CD14-positive monocyte (primary cell): ENCODE results near the gene CDH23. TPM values are rescaled to one million over a fixed set of nuclear protein-coding genes. Genes with fewer than 3 reads are reported as not detected.

Source experiments
- DNase-seq, 3 donors: peaks; one replicate each; pipeline ENCODE4 v3.0.0-alpha.2; 2011 to 2022
- H2AFZ ChIP-seq: 2 replicates; pipeline ENCODE4 v1.6.0; 2012; ENCODE audit warnings: mild to moderate bottlenecking, low read depth, low read length, inconsistent platforms; ENCODE audit not compliant: insufficient read depth, poor library complexity, severe bottlenecking
- H3K27ac ChIP-seq, 2 donors: 1 replicate in 1 of 2; 2 replicates in 1 of 2; pipeline ENCODE4 v1.5.1; 2012 to 2013; ENCODE audit warnings: low read length in 2 of 2, control low read depth in 1 of 2, inconsistent platforms in 1 of 2, low read depth in 1 of 2, mild to moderate bottlenecking in 1 of 2
- H3K27me3 ChIP-seq, 2 donors: one replicate each; pipeline versions ENCODE4 v1.6.0 to v1.6.1; 2011 to 2013; ENCODE audit warnings: low read length in 2 of 2; ENCODE audit not compliant: control insufficient read depth in 2 of 2, insufficient read depth in 2 of 2
- H3K36me3 ChIP-seq, 2 donors: replicated peaks in 1 of 2; 1 replicate in 1 of 2; 2 replicates in 1 of 2; pipeline versions ENCODE4 v1.5.1 to v1.6.1; 2012 to 2013; ENCODE audit warnings: low read length in 2 of 2, control low read depth in 1 of 2, inconsistent platforms in 1 of 2, mild to moderate bottlenecking in 1 of 2; ENCODE audit not compliant: insufficient read depth in 2 of 2, control insufficient read depth in 1 of 2
- H3K4me1 ChIP-seq, 2 donors: 1 replicate in 1 of 2; 2 replicates in 1 of 2; pipeline versions ENCODE4 v1.5.1 to v1.6.1; 2012 to 2013; ENCODE audit warnings: low read length in 2 of 2, control low read depth in 1 of 2, inconsistent platforms in 1 of 2, mild to moderate bottlenecking in 1 of 2, moderate library complexity in 1 of 2; ENCODE audit not compliant: insufficient read depth in 2 of 2, control insufficient read depth in 1 of 2
- H3K4me2 ChIP-seq: replicated peaks from 2 replicates; pipeline ENCODE3; 2012; ENCODE audit warnings: low read length, moderate library complexity, mild to moderate bottlenecking; ENCODE audit not compliant: poor library complexity, severe bottlenecking; ENCODE audit errors: extremely low read depth
- H3K4me3 ChIP-seq, 3 experiments: fragments of 200-600 bp in 1 of 3; sonication (generic) in 1 of 3; replicated peaks in 1 of 3; 1 replicate in 2 of 3; 2 replicates in 1 of 3; pipeline ENCODE4 v1.5.1; 2011 to 2013; ENCODE audit warnings: low read length in 3 of 3, mild to moderate bottlenecking in 3 of 3, control low read depth in 2 of 3, low read depth in 2 of 3, inconsistent platforms in 1 of 3, moderate library complexity in 1 of 3
- H3K79me2 ChIP-seq: 2 replicates; pipeline ENCODE4 v1.6.0; 2012; ENCODE audit warnings: mild to moderate bottlenecking, control low read depth, inconsistent platforms, low read length, moderate library complexity; ENCODE audit not compliant: insufficient read depth
- H3K9ac ChIP-seq: 2 replicates; pipeline ENCODE4 v1.6.0; 2017; ENCODE audit warnings: low read length, mild to moderate bottlenecking; ENCODE audit not compliant: insufficient read depth, poor library complexity, severe bottlenecking
- H3K9me3 ChIP-seq, 2 donors: replicated peaks in 1 of 2; 1 replicate in 1 of 2; 2 replicates in 1 of 2; pipeline versions ENCODE4 v1.5.1 to v1.6.1; 2012 to 2013; ENCODE audit warnings: low read length in 2 of 2, control low read depth in 1 of 2; ENCODE audit not compliant: control insufficient read depth in 1 of 2, insufficient read depth in 1 of 2
- H4K20me1 ChIP-seq: 2 replicates; pipeline ENCODE4 v1.6.0; 2012; ENCODE audit warnings: mild to moderate bottlenecking, low read length, control low read depth, moderate library complexity; ENCODE audit not compliant: insufficient read depth
- H3K27ac Mint-ChIP-seq, 7 donors: one replicate each; pipeline ENCODE4 v1.8.0; 2020; ENCODE audit warnings: mild to moderate bottlenecking in 7 of 7, mixed read lengths in 7 of 7, moderate library complexity in 6 of 7, inconsistent platforms in 2 of 7
- H3K27me3 Mint-ChIP-seq, 3 donors: one replicate each; pipeline ENCODE4 v1.8.0; 2021 to 2022; ENCODE audit warnings: low read depth in 3 of 3, mild to moderate bottlenecking in 3 of 3, mixed read lengths in 3 of 3, moderate library complexity in 3 of 3, inconsistent platforms in 1 of 3
- H3K36me3 Mint-ChIP-seq, 2 donors: one replicate each; pipeline ENCODE4 v1.8.0; 2020; ENCODE audit warnings: mixed read lengths in 2 of 2, inconsistent platforms in 1 of 2, mild to moderate bottlenecking in 1 of 2
- H3K4me1 Mint-ChIP-seq: one replicate; pipeline ENCODE4 v1.8.0; 2020; ENCODE audit warnings: mild to moderate bottlenecking, mixed read lengths
- H3K4me3 Mint-ChIP-seq, 2 donors: one replicate each; pipeline ENCODE4 v1.8.0; 2020; ENCODE audit warnings: mild to moderate bottlenecking in 2 of 2, mixed read lengths in 2 of 2, moderate library complexity in 1 of 2
- H3K9me3 Mint-ChIP-seq, 7 donors: one replicate each; pipeline ENCODE4 v1.8.0; 2020 to 2022; ENCODE audit warnings: mixed read lengths in 7 of 7, mild to moderate bottlenecking in 6 of 7, moderate library complexity in 6 of 7, inconsistent platforms in 2 of 7
- CTCF ChIP-seq: fragments of 200-600 bp; IDR thresholded peaks from one replicate; pipeline ENCODE4 v1.8.0; 2022; ENCODE audit warnings: antibody characterized with exemption, mild to moderate bottlenecking
- WGBS: methylation state at CpG from one replicate; pipeline ENCODE4 v1.1.5; 2013; ENCODE audit warnings: missing lambda C conversion rate; ENCODE audit not compliant: insufficient coverage; 5-methylcytosine and 5-hydroxymethylcytosine counted together
- intact Hi-C, 2 donors: fragments of 100-400 bp; cut with micrococcal nuclease; formaldehyde crosslinking; loops; one replicate each; pipeline versions ENCODE4 v1.15.0 to v1.15.1; 2023
- polyA plus RNA-seq, 3 donors: library from polyadenylated mRNA; depleted of rRNA in 1 of 3; unstranded in 2 of 3; stranded (reverse) in 1 of 3; fragments of 300-500 nt in 2 of 3; fragments of >200 nt in 1 of 3; fragmentation: Illumina TruSeq in 2 of 3; gene quantifications; 1 replicate in 2 of 3; 2 replicates in 1 of 3; pipeline ENCODE4 v1.2.3, GENCODE V29; 2012 to 2021

Gene CDH23
- polyA plus RNA-seq, 3 donors = 8.2 to 36.2 (median 10.5) TPM

GRCh38 chr10:71546220-71546619, 149.5 kb downstream of the CDH23 start:
- H3K4me1 Mint-ChIP-seq = peaks cover 3% of the 10 kb centered on the region
- H3K9me3 ChIP-seq = no peaks in the 10 kb centered on the region
- intact Hi-C loops = no loop called here
- peaks cover 0 to 2% (median 0%) of the 10 kb centered on the region in 3 donors for H3K27me3 Mint-ChIP-seq
- H3K27ac Mint-ChIP-seq = no peak overlapping the region
- no peaks in the 10 kb centered on the region for H3K79me2 ChIP-seq
- peaks cover 0 to 9% of the 10 kb centered on the region in 2 donors for H3K4me1 ChIP-seq
- no peaks in the 10 kb centered on the region for H4K20me1 ChIP-seq
- H3K4me3 Mint-ChIP-seq = no peak overlapping the region
- H3K36me3 ChIP-seq = no peaks in the 10 kb centered on the region
- H3K9me3 Mint-ChIP-seq = peaks cover 0 to 4% (median 0%) of the 10 kb centered on the region in 7 donors
- H3K27ac ChIP-seq = no peak overlapping the region
- H3K4me3 ChIP-seq = no peak overlapping the region
- no peaks in the 10 kb centered on the region for H3K27me3 ChIP-seq
- 97% methylated on average over 5 of the region's 7 CpGs for WGBS
- DNase-seq = no peak
- no peak for TF ChIP-seq CTCF
- no peak overlapping the region for H2AFZ ChIP-seq
- H3K9ac ChIP-seq = no peak overlapping the region
- H3K36me3 Mint-ChIP-seq = no peaks in the 10 kb centered on the region
- H3K4me2 ChIP-seq = no peak overlapping the region

- Mint-ChIP-seq H3K4me1 (peaks cover 3% of the 10 kb centered on the region), H3K27ac (no peak overlapping the region), H3K36me3 (no peaks in the 10 kb centered on the region), H3K4me3 (no peak overlapping the region), H3K27me3 (peaks cover 0 to 1% (median 0%) of the 10 kb centered on the region in 3 donors), H3K9me3 (peaks cover 0 to 4% (median 0%) of the 10 kb centered on the region in 7 donors)
- TF ChIP-seq CTCF = no peak
- H3K4me3 ChIP-seq = no peak overlapping the region
- peaks cover 0 to 9% of the 10 kb centered on the region in 2 donors for H3K4me1 ChIP-seq
- H3K27ac ChIP-seq = no peak overlapping the region
- no peak overlapping the region for H3K9ac ChIP-seq
- WGBS = 88% methylated on average over 12 of the region's 12 CpGs
- H3K27me3 ChIP-seq = no peaks in the 10 kb centered on the region
- no peaks in the 10 kb centered on the region for H3K9me3 ChIP-seq
- H4K20me1 ChIP-seq = no peaks in the 10 kb centered on the region
- no peak overlapping the region for H3K4me2 ChIP-seq
- H3K36me3 ChIP-seq = no peaks in the 10 kb centered on the region
- intact Hi-C loops = no loop called here
- DNase-seq = no peak
- no peak overlapping the region for H2AFZ ChIP-seq
- no peaks in the 10 kb centered on the region for H3K79me2 ChIP-seq
These were observed 150.6 kb downstream of the CDH23 start for GRCh38 chr10:71547312-71547711.
